GM23338 (cell line): Measurements from ENCODE around the gene LIME1. TPM values are rescaled to one million over a fixed set of nuclear protein-coding genes. Genes with fewer than 3 reads are reported as not detected.

Experiments
- ATAC-seq: fragments of 200-7000 bp; cut with Tn5 transposase; 3 replicates; pipeline ENCODE4 v1.9.1; 2020
- DNase-seq: peaks from one replicate; pipeline ENCODE4 v3.0.0-alpha.2; 2015; ENCODE audit warnings: low spot score
- H2AFZ ChIP-seq: fragments of 200-600 bp; sonication (generic); 2 replicates; pipeline ENCODE4 v1.8.0; 2016; ENCODE audit warnings: antibody characterized with exemption, mild to moderate bottlenecking, moderate library complexity
- H3F3A ChIP-seq: fragments of 200-600 bp; sonication (generic); replicated peaks from 2 replicates; pipeline ENCODE4 v1.8.0; 2017; ENCODE audit warnings: antibody characterized with exemption, mixed run types, low read depth
- H3K27ac ChIP-seq: fragments of 200-600 bp; sonication (generic); 2 replicates; pipeline ENCODE4 v1.6.1; 2016; ENCODE audit warnings: low read depth
- H3K27me3 ChIP-seq: fragments of 200-600 bp; sonication (generic); 2 replicates; pipeline ENCODE4 v1.8.0; 2016; ENCODE audit warnings: mild to moderate bottlenecking, mixed run types, moderate library complexity; ENCODE audit not compliant: insufficient read depth
- H3K36me3 ChIP-seq: fragments of 200-600 bp; sonication (generic); 2 replicates; pipeline ENCODE4 v1.8.0; 2016; ENCODE audit warnings: mild to moderate bottlenecking; ENCODE audit not compliant: insufficient read depth
- H3K4me1 ChIP-seq: fragments of 200-600 bp; sonication (generic); 2 replicates; pipeline ENCODE4 v1.8.0; 2016; ENCODE audit warnings: mild to moderate bottlenecking, moderate library complexity; ENCODE audit not compliant: insufficient read depth
- H3K4me2 ChIP-seq: fragments of 200-600 bp; sonication (generic); 2 replicates; pipeline ENCODE4 v1.7.1; 2017; ENCODE audit warnings: mixed run types
- H3K4me3 ChIP-seq: fragments of 200-600 bp; sonication (generic); 2 replicates; pipeline ENCODE4 v1.6.1; 2016; ENCODE audit warnings: mixed run types
- H3K79me2 ChIP-seq: fragments of 200-600 bp; sonication (generic); replicated peaks from 2 replicates; pipeline ENCODE4 v1.8.0; 2017; ENCODE audit warnings: mild to moderate bottlenecking; ENCODE audit not compliant: insufficient read depth
- H3K9me2 ChIP-seq: fragments of 200-600 bp; sonication (generic); 2 replicates; pipeline ENCODE4 v1.8.0; 2017; ENCODE audit not compliant: insufficient read depth
- H4K20me1 ChIP-seq: fragments of 200-600 bp; sonication (generic); replicated peaks from 2 replicates; pipeline ENCODE4 v1.8.0; 2017; ENCODE audit warnings: mild to moderate bottlenecking; ENCODE audit not compliant: insufficient read depth
- H3K27ac Mint-ChIP-seq: 2 replicates; pipeline ENCODE4 v1.8.0; 2020; ENCODE audit warnings: inconsistent platforms, mild to moderate bottlenecking, moderate library complexity, mixed read lengths
- H3K27me3 Mint-ChIP-seq: 3 replicates; pipeline ENCODE4 v1.8.0; 2022; ENCODE audit warnings: low read depth, mild to moderate bottlenecking, moderate library complexity, mixed read lengths, inconsistent platforms; ENCODE audit not compliant: insufficient read depth, poor library complexity
- H3K36me3 Mint-ChIP-seq: 3 replicates; pipeline ENCODE4 v1.8.0; 2021; ENCODE audit warnings: low read depth, mild to moderate bottlenecking, inconsistent platforms, moderate library complexity, mixed read lengths
- H3K4me1 Mint-ChIP-seq: 3 replicates; pipeline ENCODE4 v1.8.0; 2020; ENCODE audit warnings: mild to moderate bottlenecking, inconsistent platforms, mixed read lengths
- H3K4me3 Mint-ChIP-seq: 3 replicates; pipeline ENCODE4 v1.8.0; 2021; ENCODE audit warnings: moderate library complexity, mild to moderate bottlenecking, inconsistent platforms, mixed read lengths
- H3K9me3 Mint-ChIP-seq: 3 replicates; pipeline ENCODE4 v1.8.0; 2020; ENCODE audit warnings: moderate library complexity, mild to moderate bottlenecking, inconsistent platforms, mixed read lengths
- CREB1 ChIP-seq: fragments of 250-450 bp; sonication (Bioruptor Pico); IDR thresholded peaks from 2 replicates; pipeline ENCODE4 v1.5.0; 2020; ENCODE audit warnings: low read depth, mild to moderate bottlenecking, moderate library complexity
- ETS1 ChIP-seq: IDR thresholded peaks from 2 replicates; pipeline ENCODE4 v1.6.1; 2016; ENCODE audit warnings: antibody characterized with exemption
- EZH2 ChIP-seq: fragments of 200-600 bp; sonication (generic); IDR thresholded peaks from one replicate; pipeline ENCODE4 v1.8.0; 2017; ENCODE audit warnings: antibody characterized with exemption, mild to moderate bottlenecking, low read depth; ENCODE audit not compliant: unreplicated experiment
- EZH2phosphoT487 ChIP-seq: fragments of 200-600 bp; sonication (generic); IDR thresholded peaks from one replicate; pipeline ENCODE4 v1.8.1; 2018; ENCODE audit warnings: antibody characterized with exemption; ENCODE audit not compliant: unreplicated experiment
- JUNB ChIP-seq: IDR thresholded peaks from one replicate; pipeline ENCODE4 v1.6.1; 2016; ENCODE audit warnings: antibody characterized with exemption; ENCODE audit not compliant: unreplicated experiment
- NANOG ChIP-seq: IDR thresholded peaks from 2 replicates; pipeline ENCODE4 v1.6.1; 2016; ENCODE audit warnings: antibody characterized with exemption, borderline replicate concordance
- POLR2AphosphoS5 ChIP-seq: IDR thresholded peaks from 2 replicates; pipeline ENCODE4 v1.6.1; 2016; ENCODE audit warnings: antibody characterized with exemption, low read depth
- STAT1 ChIP-seq: IDR thresholded peaks from one replicate; pipeline ENCODE4 v1.6.1; 2016; ENCODE audit warnings: antibody characterized with exemption; ENCODE audit not compliant: unreplicated experiment
- ZNF114 ChIP-seq: fragments of 250-450 bp; sonication (Bioruptor Pico); IDR thresholded peaks from 2 replicates; pipeline ENCODE4 v1.5.0; 2020; ENCODE audit warnings: mild to moderate bottlenecking, moderate library complexity
- ZNF331 ChIP-seq: fragments of 250-450 bp; sonication (Bioruptor Pico); IDR thresholded peaks from 2 replicates; pipeline ENCODE4 v1.5.0; 2020; ENCODE audit warnings: low read depth, mild to moderate bottlenecking, moderate library complexity
- polyA plus RNA-seq: library from polyadenylated mRNA; unstranded; fragments of >200 nt; fragmentation: Nextera tagmentation; extraction: Ambion mirVana; gene quantifications from 2 replicates; pipeline ENCODE4 v1.2.1, GENCODE V29; 2016
- total RNA-seq: library from RNA; depleted of rRNA; stranded (reverse); fragments of >200 nt; shearing (Covaris generic); gene quantifications from 2 replicates; pipeline ENCODE4 v1.2.3, GENCODE V29; 2014
- TF ChIP-seq, protein P1 (sequence below): fragments of 250-450 bp; sonication (Bioruptor Pico); IDR thresholded peaks from 2 replicates; pipeline ENCODE4 v1.5.0; 2020; ENCODE audit warnings: mild to moderate bottlenecking, moderate library complexity
- TF ChIP-seq, protein P2 (sequence below), 2 experiments: fragments of 200-600 bp in 1 of 2; sonication (generic) in 1 of 2; conservative IDR thresholded peaks; 2 replicates each; pipeline versions ENCODE4 v1.5.1 to v1.6.1; 2016 to 2017; ENCODE audit warnings: antibody characterized with exemption in 2 of 2, low read depth in 2 of 2, mild to moderate bottlenecking in 2 of 2, moderate library complexity in 1 of 2
- TF ChIP-seq, protein P3 (sequence below): IDR thresholded peaks from one replicate; pipeline ENCODE4 v1.6.1; 2018; ENCODE audit warnings: antibody characterized with exemption; ENCODE audit not compliant: unreplicated experiment

Gene LIME1
- total and polyA plus RNA-seq, 2 experiments from 2014 or later: 4.7 to 12.2 TPM

- H3F3A ChIP-seq: no peaks in the 10 kb centered on the region
- no peak overlapping the region for H3K4me3 ChIP-seq
- H4K20me1 ChIP-seq: no peaks in the 10 kb centered on the region
- no peak overlapping the region for H3K27ac Mint-ChIP-seq
- no peaks in the 10 kb centered on the region for H3K4me1 ChIP-seq
- DNase-seq (no peak), ATAC-seq (no peak)
- H3K27me3 ChIP-seq: no peaks in the 10 kb centered on the region
- H3K4me1 Mint-ChIP-seq: no peaks in the 10 kb centered on the region; the same call in 2 of the 3 replicates
- peaks cover 7% of the 10 kb centered on the region for H3K36me3 Mint-ChIP-seq
- no peaks in the 10 kb centered on the region for H3K9me2 ChIP-seq
- H3K9me3 Mint-ChIP-seq: peaks cover 3% of the 10 kb centered on the region; the same call in 1 of the 3 replicates
- H3K36me3 ChIP-seq: no peaks in the 10 kb centered on the region
- no peaks in the 10 kb centered on the region for H3K79me2 ChIP-seq
- no peak overlapping the region for H2AFZ ChIP-seq
- no peak overlapping the region for H3K4me2 ChIP-seq
- no peak overlapping the region for H3K4me3 Mint-ChIP-seq
- peaks cover 13% of the 10 kb centered on the region for H3K27me3 Mint-ChIP-seq
- no peak for TF ChIP-seq JUNB
- no peak for TF ChIP-seq STAT1
- TF ChIP-seq EZH2phosphoT487: no peak
- TF ChIP-seq EZH2: no peak
- TF ChIP-seq ZNF114 (CRISPR knock-in tag): no peak
- TF ChIP-seq ZNF331: no peak
- TF ChIP-seq ETS1: no peak
- no peak for TF ChIP-seq POLR2AphosphoS5
- no peak for TF ChIP-seq CREB1 (CRISPR knock-in tag)
- TF ChIP-seq, protein P1, sequence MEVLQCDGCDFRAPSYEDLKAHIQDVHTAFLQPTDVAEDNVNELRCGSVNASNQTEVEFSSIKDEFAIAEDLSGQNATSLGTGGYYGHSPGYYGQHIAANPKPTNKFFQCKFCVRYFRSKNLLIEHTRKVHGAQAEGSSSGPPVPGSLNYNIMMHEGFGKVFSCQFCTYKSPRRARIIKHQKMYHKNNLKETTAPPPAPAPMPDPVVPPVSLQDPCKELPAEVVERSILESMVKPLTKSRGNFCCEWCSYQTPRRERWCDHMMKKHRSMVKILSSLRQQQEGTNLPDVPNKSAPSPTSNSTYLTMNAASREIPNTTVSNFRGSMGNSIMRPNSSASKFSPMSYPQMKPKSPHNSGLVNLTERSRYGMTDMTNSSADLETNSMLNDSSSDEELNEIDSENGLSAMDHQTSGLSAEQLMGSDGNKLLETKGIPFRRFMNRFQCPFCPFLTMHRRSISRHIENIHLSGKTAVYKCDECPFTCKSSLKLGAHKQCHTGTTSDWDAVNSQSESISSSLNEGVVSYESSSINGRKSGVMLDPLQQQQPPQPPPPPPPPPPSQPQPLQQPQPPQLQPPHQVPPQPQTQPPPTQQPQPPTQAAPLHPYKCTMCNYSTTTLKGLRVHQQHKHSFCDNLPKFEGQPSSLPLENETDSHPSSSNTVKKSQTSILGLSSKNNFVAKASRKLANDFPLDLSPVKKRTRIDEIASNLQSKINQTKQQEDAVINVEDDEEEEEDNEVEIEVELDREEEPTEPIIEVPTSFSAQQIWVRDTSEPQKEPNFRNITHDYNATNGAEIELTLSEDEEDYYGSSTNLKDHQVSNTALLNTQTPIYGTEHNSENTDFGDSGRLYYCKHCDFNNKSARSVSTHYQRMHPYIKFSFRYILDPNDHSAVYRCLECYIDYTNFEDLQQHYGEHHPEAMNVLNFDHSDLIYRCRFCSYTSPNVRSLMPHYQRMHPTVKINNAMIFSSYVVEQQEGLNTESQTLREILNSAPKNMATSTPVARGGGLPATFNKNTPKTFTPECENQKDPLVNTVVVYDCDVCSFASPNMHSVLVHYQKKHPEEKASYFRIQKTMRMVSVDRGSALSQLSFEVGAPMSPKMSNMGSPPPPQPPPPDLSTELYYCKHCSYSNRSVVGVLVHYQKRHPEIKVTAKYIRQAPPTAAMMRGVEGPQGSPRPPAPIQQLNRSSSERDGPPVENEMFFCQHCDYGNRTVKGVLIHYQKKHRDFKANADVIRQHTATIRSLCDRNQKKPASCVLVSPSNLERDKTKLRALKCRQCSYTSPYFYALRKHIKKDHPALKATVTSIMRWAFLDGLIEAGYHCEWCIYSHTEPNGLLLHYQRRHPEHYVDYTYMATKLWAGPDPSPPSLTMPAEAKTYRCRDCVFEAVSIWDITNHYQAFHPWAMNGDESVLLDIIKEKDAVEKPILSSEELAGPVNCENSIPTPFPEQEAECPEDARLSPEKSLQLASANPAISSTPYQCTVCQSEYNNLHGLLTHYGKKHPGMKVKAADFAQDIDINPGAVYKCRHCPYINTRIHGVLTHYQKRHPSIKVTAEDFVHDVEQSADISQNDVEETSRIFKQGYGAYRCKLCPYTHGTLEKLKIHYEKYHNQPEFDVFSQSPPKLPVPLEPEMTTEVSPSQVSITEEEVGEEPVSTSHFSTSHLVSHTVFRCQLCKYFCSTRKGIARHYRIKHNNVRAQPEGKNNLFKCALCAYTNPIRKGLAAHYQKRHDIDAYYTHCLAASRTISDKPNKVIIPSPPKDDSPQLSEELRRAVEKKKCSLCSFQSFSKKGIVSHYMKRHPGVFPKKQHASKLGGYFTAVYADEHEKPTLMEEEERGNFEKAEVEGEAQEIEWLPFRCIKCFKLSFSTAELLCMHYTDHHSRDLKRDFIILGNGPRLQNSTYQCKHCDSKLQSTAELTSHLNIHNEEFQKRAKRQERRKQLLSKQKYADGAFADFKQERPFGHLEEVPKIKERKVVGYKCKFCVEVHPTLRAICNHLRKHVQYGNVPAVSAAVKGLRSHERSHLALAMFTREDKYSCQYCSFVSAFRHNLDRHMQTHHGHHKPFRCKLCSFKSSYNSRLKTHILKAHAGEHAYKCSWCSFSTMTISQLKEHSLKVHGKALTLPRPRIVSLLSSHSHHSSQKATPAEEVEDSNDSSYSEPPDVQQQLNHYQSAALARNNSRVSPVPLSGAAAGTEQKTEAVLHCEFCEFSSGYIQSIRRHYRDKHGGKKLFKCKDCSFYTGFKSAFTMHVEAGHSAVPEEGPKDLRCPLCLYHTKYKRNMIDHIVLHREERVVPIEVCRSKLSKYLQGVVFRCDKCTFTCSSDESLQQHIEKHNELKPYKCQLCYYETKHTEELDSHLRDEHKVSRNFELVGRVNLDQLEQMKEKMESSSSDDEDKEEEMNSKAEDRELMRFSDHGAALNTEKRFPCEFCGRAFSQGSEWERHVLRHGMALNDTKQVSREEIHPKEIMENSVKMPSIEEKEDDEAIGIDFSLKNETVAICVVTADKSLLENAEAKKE (CRISPR knock-in tag): no peak
- TF ChIP-seq, protein P2, sequence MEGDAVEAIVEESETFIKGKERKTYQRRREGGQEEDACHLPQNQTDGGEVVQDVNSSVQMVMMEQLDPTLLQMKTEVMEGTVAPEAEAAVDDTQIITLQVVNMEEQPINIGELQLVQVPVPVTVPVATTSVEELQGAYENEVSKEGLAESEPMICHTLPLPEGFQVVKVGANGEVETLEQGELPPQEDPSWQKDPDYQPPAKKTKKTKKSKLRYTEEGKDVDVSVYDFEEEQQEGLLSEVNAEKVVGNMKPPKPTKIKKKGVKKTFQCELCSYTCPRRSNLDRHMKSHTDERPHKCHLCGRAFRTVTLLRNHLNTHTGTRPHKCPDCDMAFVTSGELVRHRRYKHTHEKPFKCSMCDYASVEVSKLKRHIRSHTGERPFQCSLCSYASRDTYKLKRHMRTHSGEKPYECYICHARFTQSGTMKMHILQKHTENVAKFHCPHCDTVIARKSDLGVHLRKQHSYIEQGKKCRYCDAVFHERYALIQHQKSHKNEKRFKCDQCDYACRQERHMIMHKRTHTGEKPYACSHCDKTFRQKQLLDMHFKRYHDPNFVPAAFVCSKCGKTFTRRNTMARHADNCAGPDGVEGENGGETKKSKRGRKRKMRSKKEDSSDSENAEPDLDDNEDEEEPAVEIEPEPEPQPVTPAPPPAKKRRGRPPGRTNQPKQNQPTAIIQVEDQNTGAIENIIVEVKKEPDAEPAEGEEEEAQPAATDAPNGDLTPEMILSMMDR (conservative IDR thresholded peaks at IDR 0.05; ENCODE audit: low read depth in 2 of 2): no peak
- TF ChIP-seq NANOG: no peak
- TF ChIP-seq, protein P3, sequence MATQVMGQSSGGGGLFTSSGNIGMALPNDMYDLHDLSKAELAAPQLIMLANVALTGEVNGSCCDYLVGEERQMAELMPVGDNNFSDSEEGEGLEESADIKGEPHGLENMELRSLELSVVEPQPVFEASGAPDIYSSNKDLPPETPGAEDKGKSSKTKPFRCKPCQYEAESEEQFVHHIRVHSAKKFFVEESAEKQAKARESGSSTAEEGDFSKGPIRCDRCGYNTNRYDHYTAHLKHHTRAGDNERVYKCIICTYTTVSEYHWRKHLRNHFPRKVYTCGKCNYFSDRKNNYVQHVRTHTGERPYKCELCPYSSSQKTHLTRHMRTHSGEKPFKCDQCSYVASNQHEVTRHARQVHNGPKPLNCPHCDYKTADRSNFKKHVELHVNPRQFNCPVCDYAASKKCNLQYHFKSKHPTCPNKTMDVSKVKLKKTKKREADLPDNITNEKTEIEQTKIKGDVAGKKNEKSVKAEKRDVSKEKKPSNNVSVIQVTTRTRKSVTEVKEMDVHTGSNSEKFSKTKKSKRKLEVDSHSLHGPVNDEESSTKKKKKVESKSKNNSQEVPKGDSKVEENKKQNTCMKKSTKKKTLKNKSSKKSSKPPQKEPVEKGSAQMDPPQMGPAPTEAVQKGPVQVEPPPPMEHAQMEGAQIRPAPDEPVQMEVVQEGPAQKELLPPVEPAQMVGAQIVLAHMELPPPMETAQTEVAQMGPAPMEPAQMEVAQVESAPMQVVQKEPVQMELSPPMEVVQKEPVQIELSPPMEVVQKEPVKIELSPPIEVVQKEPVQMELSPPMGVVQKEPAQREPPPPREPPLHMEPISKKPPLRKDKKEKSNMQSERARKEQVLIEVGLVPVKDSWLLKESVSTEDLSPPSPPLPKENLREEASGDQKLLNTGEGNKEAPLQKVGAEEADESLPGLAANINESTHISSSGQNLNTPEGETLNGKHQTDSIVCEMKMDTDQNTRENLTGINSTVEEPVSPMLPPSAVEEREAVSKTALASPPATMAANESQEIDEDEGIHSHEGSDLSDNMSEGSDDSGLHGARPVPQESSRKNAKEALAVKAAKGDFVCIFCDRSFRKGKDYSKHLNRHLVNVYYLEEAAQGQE: no peak
- H3K27ac ChIP-seq: no peak overlapping the region
Measured at GRCh38 chr20:63687419-63688178, 48.9 kb upstream of the LIME1 start.
